ENCODE measurements around the gene MEDAG. TPM values are rescaled to one million over a fixed set of nuclear protein-coding genes. Genes with fewer than 3 reads are reported as not detected.

MEDAG gene
- total and polyA plus RNA-seq, 2 experiments from 2014 or later, result 1.7 to 2.0 TPM

DNA sequence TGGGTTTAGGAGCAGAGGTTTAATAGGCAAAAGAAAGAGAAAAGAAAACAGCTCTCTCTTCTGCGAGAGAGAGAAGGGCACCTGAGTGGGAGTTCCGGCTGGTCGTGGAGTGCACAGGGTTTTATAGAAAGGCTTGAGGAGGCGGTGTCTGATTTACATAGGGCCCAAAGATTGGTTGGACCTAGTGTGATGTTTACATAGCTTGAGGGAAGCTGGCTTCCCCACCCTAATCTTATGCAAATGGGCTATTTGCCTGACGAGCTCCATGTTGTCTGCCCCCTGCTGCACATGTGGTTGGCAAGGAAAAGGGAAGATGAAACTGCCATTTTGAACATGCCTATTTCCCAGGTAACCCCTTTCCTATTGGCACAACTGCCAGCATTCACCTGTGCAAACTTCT, 21.5 kb upstream of the MEDAG start (continued):
- TF ChIP-seq, protein P1, sequence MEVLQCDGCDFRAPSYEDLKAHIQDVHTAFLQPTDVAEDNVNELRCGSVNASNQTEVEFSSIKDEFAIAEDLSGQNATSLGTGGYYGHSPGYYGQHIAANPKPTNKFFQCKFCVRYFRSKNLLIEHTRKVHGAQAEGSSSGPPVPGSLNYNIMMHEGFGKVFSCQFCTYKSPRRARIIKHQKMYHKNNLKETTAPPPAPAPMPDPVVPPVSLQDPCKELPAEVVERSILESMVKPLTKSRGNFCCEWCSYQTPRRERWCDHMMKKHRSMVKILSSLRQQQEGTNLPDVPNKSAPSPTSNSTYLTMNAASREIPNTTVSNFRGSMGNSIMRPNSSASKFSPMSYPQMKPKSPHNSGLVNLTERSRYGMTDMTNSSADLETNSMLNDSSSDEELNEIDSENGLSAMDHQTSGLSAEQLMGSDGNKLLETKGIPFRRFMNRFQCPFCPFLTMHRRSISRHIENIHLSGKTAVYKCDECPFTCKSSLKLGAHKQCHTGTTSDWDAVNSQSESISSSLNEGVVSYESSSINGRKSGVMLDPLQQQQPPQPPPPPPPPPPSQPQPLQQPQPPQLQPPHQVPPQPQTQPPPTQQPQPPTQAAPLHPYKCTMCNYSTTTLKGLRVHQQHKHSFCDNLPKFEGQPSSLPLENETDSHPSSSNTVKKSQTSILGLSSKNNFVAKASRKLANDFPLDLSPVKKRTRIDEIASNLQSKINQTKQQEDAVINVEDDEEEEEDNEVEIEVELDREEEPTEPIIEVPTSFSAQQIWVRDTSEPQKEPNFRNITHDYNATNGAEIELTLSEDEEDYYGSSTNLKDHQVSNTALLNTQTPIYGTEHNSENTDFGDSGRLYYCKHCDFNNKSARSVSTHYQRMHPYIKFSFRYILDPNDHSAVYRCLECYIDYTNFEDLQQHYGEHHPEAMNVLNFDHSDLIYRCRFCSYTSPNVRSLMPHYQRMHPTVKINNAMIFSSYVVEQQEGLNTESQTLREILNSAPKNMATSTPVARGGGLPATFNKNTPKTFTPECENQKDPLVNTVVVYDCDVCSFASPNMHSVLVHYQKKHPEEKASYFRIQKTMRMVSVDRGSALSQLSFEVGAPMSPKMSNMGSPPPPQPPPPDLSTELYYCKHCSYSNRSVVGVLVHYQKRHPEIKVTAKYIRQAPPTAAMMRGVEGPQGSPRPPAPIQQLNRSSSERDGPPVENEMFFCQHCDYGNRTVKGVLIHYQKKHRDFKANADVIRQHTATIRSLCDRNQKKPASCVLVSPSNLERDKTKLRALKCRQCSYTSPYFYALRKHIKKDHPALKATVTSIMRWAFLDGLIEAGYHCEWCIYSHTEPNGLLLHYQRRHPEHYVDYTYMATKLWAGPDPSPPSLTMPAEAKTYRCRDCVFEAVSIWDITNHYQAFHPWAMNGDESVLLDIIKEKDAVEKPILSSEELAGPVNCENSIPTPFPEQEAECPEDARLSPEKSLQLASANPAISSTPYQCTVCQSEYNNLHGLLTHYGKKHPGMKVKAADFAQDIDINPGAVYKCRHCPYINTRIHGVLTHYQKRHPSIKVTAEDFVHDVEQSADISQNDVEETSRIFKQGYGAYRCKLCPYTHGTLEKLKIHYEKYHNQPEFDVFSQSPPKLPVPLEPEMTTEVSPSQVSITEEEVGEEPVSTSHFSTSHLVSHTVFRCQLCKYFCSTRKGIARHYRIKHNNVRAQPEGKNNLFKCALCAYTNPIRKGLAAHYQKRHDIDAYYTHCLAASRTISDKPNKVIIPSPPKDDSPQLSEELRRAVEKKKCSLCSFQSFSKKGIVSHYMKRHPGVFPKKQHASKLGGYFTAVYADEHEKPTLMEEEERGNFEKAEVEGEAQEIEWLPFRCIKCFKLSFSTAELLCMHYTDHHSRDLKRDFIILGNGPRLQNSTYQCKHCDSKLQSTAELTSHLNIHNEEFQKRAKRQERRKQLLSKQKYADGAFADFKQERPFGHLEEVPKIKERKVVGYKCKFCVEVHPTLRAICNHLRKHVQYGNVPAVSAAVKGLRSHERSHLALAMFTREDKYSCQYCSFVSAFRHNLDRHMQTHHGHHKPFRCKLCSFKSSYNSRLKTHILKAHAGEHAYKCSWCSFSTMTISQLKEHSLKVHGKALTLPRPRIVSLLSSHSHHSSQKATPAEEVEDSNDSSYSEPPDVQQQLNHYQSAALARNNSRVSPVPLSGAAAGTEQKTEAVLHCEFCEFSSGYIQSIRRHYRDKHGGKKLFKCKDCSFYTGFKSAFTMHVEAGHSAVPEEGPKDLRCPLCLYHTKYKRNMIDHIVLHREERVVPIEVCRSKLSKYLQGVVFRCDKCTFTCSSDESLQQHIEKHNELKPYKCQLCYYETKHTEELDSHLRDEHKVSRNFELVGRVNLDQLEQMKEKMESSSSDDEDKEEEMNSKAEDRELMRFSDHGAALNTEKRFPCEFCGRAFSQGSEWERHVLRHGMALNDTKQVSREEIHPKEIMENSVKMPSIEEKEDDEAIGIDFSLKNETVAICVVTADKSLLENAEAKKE (CRISPR knock-in tag; IDR thresholded peaks at IDR 0.05), result no peak
- TF ChIP-seq JUNB (IDR thresholded peaks at IDR 0.05; ENCODE audit: unreplicated experiment) (no peak), ZNF331 (CRISPR knock-in tag; IDR thresholded peaks at IDR 0.05; ENCODE audit: low read depth) (no peak), ZNF114 (CRISPR knock-in tag; IDR thresholded peaks at IDR 0.05) (no peak), STAT1 (IDR thresholded peaks at IDR 0.05; ENCODE audit: unreplicated experiment) (no peak), EZH2phosphoT487 (IDR thresholded peaks at IDR 0.05; ENCODE audit: unreplicated experiment) (no peak), NANOG (IDR thresholded peaks at IDR 0.05; ENCODE audit: borderline replicate concordance) (no peak), EZH2 (IDR thresholded peaks at IDR 0.05; ENCODE audit: low read depth, unreplicated experiment) (no peak)
- TF ChIP-seq, protein P2, sequence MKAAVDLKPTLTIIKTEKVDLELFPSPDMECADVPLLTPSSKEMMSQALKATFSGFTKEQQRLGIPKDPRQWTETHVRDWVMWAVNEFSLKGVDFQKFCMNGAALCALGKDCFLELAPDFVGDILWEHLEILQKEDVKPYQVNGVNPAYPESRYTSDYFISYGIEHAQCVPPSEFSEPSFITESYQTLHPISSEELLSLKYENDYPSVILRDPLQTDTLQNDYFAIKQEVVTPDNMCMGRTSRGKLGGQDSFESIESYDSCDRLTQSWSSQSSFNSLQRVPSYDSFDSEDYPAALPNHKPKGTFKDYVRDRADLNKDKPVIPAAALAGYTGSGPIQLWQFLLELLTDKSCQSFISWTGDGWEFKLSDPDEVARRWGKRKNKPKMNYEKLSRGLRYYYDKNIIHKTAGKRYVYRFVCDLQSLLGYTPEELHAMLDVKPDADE (IDR thresholded peaks at IDR 0.05), result no peak
- TF ChIP-seq, protein P3, sequence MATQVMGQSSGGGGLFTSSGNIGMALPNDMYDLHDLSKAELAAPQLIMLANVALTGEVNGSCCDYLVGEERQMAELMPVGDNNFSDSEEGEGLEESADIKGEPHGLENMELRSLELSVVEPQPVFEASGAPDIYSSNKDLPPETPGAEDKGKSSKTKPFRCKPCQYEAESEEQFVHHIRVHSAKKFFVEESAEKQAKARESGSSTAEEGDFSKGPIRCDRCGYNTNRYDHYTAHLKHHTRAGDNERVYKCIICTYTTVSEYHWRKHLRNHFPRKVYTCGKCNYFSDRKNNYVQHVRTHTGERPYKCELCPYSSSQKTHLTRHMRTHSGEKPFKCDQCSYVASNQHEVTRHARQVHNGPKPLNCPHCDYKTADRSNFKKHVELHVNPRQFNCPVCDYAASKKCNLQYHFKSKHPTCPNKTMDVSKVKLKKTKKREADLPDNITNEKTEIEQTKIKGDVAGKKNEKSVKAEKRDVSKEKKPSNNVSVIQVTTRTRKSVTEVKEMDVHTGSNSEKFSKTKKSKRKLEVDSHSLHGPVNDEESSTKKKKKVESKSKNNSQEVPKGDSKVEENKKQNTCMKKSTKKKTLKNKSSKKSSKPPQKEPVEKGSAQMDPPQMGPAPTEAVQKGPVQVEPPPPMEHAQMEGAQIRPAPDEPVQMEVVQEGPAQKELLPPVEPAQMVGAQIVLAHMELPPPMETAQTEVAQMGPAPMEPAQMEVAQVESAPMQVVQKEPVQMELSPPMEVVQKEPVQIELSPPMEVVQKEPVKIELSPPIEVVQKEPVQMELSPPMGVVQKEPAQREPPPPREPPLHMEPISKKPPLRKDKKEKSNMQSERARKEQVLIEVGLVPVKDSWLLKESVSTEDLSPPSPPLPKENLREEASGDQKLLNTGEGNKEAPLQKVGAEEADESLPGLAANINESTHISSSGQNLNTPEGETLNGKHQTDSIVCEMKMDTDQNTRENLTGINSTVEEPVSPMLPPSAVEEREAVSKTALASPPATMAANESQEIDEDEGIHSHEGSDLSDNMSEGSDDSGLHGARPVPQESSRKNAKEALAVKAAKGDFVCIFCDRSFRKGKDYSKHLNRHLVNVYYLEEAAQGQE (IDR thresholded peaks at IDR 0.05; ENCODE audit: unreplicated experiment), result no peak
